HG02973 (cell line): Measurements from ENCODE around the gene CACFD1.
A peak's percentile ranks its signal among the peaks of the same experiment; 100 is the strongest.

Experiments
- ATAC-seq: cut with Tn5 transposase; IDR thresholded peaks from one replicate; pipeline ENCODE4 v1.9.1; 2021; ENCODE audit warnings: moderate library complexity; ENCODE audit not compliant: unreplicated experiment

The CACFD1 gene

DNA sequence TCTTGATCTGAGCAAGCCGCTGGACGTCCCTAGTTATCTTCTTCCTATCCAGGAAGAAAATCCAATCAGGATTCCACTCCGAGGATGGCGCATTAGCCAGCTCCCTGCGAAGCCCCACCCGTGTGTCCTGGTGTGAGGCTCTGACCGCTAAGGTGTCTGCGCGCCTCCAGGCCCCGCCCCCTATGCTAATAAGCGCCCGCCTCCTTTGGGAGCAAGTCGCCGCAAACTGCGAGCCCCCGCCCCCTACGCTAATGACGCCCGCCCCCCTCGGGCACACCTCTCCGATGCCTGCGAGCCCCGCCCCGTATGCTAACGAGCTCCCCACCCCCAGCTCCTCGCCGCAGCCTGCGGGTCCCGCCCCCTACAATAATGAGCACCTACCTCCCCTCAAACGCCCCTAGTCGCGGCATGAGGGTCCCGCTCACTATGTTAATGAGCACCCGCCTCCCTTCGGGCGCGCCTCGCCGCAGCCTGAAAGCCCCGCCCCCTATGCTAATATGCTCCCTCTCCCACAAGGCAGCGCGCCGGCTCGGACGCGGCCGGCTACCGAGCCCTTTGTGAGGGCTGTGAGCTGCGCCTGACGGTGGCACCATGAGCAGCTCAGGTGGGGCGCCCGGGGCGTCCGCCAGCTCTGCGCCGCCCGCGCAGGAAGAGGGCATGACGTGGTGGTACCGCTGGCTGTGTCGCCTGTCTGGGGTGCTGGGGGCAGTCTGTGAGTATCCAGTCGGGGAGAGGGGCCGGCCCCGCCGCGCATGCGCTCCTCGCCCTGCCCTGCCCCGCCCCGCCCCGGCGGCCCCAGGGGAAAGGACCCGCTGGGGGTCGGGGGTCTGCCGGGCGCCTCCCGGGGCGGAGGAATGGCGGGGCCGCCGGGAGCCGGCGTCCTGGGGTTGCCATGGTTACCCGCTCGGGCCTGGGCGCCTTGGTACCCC is at the start of gene CACFD1:
CACFD1 (plus strand) TSS at position 503 of the 929 bp plus-strand sequence; CDS start at position 592, 89 bp downstream.
- ATAC-seq = peak; percentile 62

DNA sequence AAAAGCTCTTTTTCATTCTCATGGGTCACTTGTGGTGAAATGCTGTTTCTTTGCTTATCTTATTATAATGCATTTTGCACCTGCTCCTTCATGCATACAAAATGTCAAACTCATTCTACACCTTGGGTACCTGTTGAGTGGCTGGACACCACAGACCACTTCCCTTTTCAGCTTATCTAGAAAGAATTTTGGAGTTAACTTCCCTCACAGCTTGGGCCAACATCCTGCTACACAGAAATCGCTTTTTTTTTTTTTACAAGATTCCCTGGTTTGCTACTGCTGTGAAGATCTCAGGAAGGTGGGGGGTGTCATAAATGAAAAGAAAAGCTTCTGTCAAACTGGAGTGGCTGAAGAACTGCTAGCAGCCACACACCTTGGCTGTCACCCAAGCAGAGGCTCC is 44.6 kb upstream of the CACFD1 start:
- no peak for ATAC-seq

- ATAC-seq = peak; percentile 72
These were observed 42.0 kb upstream of the CACFD1 start, which contains the start of gene REXO4 for GRCh38 chr9:133417541-133418461. Gene REXO4, minus strand, starts transcription at chr9:133418010. Its CDS starts 166 bp downstream, at chr9:133417844.

GRCh38 chr9:133419005-133419404 is 40.8 kb upstream of the CACFD1 start:
- ATAC-seq = no peak

GRCh38 chr9:133420392-133420827 is 39.4 kb upstream of the CACFD1 start:
- ATAC-seq = no peak

DNA sequence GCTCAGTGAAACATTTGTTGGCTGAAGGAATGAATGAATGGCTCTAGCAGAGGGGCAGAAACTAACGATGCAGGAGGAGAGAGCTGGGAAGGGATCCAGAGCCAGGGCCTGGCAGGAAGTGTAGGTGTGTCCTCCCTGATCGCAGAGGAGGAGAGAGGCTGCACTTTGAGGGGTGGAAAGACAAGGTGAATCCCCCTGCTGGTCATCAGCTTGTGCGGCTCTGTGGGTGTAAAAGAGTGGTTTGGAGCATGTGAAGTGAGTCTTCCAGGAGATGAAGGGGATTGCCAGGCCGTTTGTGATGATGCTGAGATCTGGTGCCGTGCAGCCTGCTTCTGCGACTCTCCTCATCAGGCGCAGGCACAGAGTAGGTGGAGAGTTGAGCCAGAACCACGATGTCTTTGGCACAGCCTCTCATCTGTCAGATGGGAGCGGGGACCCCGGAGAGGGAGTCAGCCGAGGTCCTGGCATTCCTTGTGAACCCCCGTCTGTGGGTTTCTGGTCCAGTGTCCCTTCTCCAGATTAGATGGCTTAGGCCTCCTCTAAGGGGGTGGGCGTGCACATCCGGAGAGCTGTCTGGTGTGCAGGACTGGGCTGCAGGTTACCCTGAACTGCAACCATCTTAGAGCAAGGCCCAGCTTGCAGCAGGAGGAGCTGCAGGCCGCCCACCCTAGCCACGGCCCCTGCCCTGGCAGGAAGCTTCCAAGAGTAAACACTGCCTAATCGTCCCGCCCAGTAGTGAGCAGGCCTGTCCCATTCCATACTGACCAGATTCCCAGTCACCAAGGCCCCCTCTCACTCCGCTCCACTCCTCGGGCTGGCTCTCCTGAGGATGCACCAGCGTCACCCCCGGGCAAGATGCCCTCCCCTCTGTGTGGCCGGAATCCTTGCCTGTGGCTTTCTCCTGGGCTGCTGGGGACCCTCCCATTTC is 37.9 kb upstream of the CACFD1 start, which contains the start of gene ADAMTS13:
ADAMTS13 (plus strand) TSS at position 753 of the 928 bp plus-strand sequence; CDS start at position 830, 77 bp downstream.
- ATAC-seq = no peak

DNA sequence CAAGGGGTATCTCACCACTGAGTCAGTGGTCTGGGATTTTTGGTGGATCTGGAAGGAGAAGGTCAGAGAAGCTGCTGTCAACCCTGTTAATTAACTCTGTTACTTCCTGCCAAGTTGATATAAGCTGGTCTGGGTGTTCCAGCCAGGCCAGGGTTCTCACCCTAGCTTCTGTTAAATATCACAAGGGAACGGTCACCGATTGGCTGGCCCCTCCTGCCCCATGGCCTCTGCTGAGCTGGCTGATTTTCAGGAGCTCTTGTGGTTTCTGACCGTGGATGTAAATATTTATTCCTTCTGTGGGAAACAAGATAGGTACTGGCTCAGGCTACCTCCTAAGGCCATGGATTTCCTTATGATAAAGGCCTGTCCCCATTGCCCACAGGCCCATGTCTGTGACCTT is 36.6 kb upstream of the CACFD1 start:
- ATAC-seq = no peak

DNA sequence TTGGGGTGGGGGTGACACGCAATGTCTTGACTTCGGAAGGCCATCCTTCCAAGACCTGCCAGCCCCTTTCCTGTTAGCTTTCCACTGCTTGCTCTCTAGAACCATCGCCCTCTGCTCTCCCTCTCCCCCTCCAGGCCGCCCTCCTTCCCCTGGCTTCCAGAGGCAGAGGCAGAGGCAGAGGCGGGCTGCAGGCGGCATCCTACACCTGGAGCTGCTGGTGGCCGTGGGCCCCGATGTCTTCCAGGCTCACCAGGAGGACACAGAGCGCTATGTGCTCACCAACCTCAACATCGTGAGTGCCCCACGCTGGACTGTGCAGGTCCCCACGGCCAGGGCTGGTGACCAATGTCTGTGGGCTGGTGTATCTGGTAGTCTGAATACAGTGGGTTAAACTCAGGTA is 35.6 kb upstream of the CACFD1 start:
- ATAC-seq = no peak

GRCh38 chr9:133425049-133425632 is 34.6 kb upstream of the CACFD1 start:
- ATAC-seq = no peak

GRCh38 chr9:133426011-133426410 is 33.8 kb upstream of the CACFD1 start:
- no peak for ATAC-seq

- ATAC-seq = no peak
These were observed 32.0 kb upstream of the CACFD1 start for GRCh38 chr9:133427658-133428348.

DNA sequence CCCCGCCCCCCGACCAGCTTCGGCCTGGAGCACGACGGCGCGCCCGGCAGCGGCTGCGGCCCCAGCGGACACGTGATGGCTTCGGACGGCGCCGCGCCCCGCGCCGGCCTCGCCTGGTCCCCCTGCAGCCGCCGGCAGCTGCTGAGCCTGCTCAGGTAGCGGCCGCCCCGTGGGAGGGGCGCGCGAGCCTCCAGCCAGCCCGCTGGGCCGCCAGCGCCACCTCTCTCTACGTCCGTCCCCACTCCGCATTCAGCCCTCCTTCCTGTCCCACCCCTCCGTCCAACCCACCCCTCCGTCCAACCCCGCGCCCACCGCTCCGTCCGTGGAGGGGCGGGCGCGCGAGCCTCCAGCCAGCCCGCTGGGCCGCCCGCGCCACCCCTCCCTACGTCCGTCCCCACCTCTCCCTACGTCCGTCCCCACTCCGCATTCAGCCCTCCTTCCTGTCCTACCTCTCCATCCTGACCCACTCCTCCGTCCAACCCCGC is 31.1 kb upstream of the CACFD1 start:
- ATAC-seq = no peak

DNA sequence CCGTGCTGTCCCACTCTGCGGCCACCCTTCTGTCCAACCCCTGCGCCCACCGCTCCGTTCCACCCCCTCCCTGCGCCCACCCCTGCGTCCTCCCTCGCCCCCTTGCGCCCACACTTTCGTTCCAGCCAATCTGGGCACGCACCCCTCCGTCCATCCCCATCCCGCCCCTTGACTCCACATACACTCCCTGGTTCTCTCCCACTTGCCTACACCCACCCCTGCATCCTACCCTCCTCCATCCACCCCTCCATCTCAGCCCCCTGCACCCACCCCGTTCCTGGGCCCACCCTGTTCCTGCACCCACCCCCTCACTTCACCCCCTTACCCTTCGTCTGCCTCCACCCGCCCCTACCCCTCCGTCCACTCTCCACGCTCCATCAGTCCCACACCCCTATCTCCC is 30.6 kb upstream of the CACFD1 start:
- ATAC-seq = no peak

DNA sequence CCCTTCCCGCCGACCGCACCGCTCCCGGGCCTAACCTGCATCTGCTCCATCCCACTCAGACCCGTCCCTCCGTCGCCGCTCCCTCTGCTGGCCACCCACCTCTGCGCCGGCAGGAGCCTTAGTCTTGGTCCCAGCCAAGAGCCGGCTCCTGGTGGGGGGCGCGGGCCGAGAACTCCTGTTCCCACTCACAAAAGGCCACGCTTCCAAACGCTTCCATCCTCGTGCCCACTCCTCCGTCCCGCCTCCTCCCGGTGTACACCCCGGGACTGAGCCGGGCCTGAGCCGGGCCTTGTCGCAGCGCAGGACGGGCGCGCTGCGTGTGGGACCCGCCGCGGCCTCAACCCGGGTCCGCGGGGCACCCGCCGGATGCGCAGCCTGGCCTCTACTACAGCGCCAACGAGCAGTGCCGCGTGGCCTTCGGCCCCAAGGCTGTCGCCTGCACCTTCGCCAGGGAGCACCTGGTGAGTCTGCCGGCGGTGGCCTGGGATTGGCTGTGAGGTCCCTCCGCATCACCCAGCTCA is 30.1 kb upstream of the CACFD1 start:
- no peak for ATAC-seq

- ATAC-seq = no peak
These were observed 29.5 kb upstream of the CACFD1 start for GRCh38 chr9:133430244-133430643.

DNA sequence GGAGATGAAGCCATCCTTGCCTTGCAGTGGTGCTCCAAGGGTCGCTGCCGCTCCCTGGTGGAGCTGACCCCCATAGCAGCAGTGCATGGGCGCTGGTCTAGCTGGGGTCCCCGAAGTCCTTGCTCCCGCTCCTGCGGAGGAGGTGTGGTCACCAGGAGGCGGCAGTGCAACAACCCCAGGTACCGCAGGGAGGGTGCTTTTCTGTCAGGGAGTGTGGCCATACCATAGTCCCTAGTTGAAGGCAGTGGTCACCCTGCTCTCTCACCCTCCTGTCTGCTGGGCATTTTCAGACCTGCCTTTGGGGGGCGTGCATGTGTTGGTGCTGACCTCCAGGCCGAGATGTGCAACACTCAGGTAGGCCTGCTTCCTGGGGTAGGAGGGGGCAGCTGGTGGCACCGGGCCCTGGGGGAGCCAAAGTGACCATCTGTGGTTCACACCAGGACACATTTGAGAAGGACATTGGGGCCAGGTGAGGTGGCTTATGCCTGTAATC is 26.4 kb upstream of the CACFD1 start:
- no peak for ATAC-seq

DNA sequence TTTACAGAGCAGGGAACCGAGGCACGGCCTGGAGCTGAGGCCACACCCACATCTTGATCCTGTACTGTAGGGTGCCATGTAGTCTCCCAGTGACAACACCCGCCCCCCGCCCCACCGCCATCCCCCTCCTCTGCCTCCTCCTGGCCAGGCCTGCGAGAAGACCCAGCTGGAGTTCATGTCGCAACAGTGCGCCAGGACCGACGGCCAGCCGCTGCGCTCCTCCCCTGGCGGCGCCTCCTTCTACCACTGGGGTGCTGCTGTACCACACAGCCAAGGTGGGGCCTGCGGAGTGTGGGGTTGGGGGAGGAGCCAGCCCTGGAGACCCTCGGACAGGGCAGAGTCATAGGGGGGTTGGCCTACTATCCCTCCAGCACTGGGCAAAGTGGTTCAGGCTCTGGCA is 23.1 kb upstream of the CACFD1 start:
- ATAC-seq = no peak

DNA sequence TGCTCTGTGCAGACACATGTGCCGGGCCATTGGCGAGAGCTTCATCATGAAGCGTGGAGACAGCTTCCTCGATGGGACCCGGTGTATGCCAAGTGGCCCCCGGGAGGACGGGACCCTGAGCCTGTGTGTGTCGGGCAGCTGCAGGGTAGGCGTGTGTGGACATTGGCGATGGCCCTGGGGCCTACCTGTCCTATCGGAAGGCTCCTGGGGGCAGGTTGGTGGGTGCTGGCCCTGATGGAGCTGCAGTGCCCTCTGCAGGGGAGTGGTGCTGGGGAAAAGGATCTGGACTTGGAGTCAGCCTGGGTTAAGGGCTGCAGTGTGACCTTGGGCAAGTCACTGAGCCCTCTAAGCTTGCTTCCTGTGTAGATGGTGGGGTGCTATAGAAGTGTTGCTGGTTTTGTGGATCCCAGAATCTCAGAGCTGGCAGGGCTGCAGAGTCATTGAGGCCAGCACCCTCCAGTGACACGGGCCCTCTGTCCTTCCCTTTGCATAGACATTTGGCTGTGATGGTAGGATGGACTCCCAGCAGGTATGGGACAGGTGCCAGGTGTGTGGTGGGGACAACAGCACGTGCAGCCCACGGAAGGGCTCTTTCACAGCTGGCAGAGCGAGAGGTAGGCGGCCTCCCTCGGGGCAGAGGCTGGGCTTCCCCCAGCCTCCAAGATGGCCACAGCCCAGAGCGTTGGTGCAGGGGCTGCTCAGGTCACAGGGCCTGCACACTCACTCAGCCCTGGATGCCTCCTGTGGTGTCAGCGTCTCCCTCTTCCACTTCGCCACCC is 21.8 kb upstream of the CACFD1 start:
- ATAC-seq = no peak
